Panc1 (cell line): Measurements from ENCODE around the gene CLDN9. TPM values are rescaled to one million over a fixed set of nuclear protein-coding genes. Genes with fewer than 3 reads are reported as not detected.

Experiments used
- ATAC-seq: fragments of 200-7000 bp; cut with Tn5 transposase; 2 replicates; pipeline ENCODE4 v1.9.1; 2020; ENCODE audit warnings: mild to moderate bottlenecking, moderate library complexity
- BruUV-seq: library from RNA; stranded (reverse); fragments of 400-500 nt; replicated peaks from 2 replicates; lab custom pipeline; 2021; lab: Mats Ljungman, UMichigan
- CTCF ChIA-PET: fragments of 300-600 bp; sonication (Branson Sonifier 250); formaldehyde crosslinking; loops from one replicate; lab custom pipeline; 2022; ENCODE audit warnings: antibody characterized with exemption; lab: Charles Lee
- POLR2A ChIA-PET: fragments of 300-600 bp; sonication (Branson Sonifier 250); formaldehyde crosslinking; loops from one replicate; lab custom pipeline; 2022; ENCODE audit warnings: antibody characterized with exemption; lab: Charles Lee
- DNase-seq: peaks from one replicate; pipeline ENCODE4 v3.0.0-alpha.2; 2010; ENCODE audit warnings: low read depth, low spot score
- H3K27ac ChIP-seq: 2 replicates; pipeline ENCODE4 v1.5.1; 2011; ENCODE audit warnings: mild to moderate bottlenecking, low read length, inconsistent platforms
- H3K27me3 ChIP-seq: fragments of 200-500 bp; sonication (Bioruptor generic); 2 replicates; pipeline ENCODE4 v1.6.0; 2014; ENCODE audit warnings: low read length, inconsistent platforms; ENCODE audit not compliant: control insufficient read depth, insufficient read depth
- H3K36me3 ChIP-seq: fragments of 200-500 bp; sonication (Bioruptor generic); 2 replicates; pipeline ENCODE4 v1.5.1; 2014; ENCODE audit warnings: inconsistent platforms, mild to moderate bottlenecking, low read length, moderate library complexity; ENCODE audit not compliant: control insufficient read depth, insufficient read depth
- H3K4me1 ChIP-seq: 2 replicates; pipeline ENCODE4 v1.5.1; 2011; ENCODE audit warnings: inconsistent platforms, mild to moderate bottlenecking, low read length, moderate library complexity; ENCODE audit not compliant: control insufficient read depth, insufficient read depth
- H3K4me3 ChIP-seq, 2 experiments: 2 replicates each; pipeline ENCODE4 v1.5.1; 2011 to 2012; ENCODE audit warnings: low read depth in 2 of 2, low read length in 2 of 2, mild to moderate bottlenecking in 2 of 2, inconsistent platforms in 1 of 2, moderate library complexity in 1 of 2
- H3K9me3 ChIP-seq: fragments of 200-500 bp; sonication (Bioruptor generic); 2 replicates; pipeline ENCODE4 v1.5.1; 2014; ENCODE audit warnings: low read depth, mild to moderate bottlenecking, inconsistent platforms, low read length, moderate library complexity; ENCODE audit not compliant: control insufficient read depth, insufficient read depth
- CTCF ChIP-seq: fragments of 450-650 bp; IDR thresholded peaks from 2 replicates; pipeline ENCODE4 v1.5.1; 2017; ENCODE audit warnings: mild to moderate bottlenecking
- POLR2AphosphoS5 ChIP-seq: IDR thresholded peaks from 2 replicates; pipeline ENCODE4 v1.6.1; 2012; ENCODE audit warnings: mild to moderate bottlenecking, low read depth, low read length, moderate library complexity
- REST ChIP-seq, 2 experiments: IDR thresholded peaks; 2 replicates each; pipeline ENCODE4 v1.6.1; 2011 to 2012; ENCODE audit warnings: low read depth in 2 of 2, control low read depth in 1 of 2, low read length in 1 of 2, mild to moderate bottlenecking in 1 of 2, moderate library complexity in 1 of 2; ENCODE audit not compliant: insufficient read depth in 1 of 2
- SIN3A ChIP-seq: IDR thresholded peaks from 2 replicates; pipeline ENCODE4 v1.6.1; 2012; ENCODE audit warnings: low read depth, mild to moderate bottlenecking, low read length, moderate library complexity, borderline replicate concordance; ENCODE audit not compliant: insufficient read depth
- TCF7L2 ChIP-seq: IDR thresholded peaks from 2 replicates; pipeline ENCODE4 v1.6.1; 2011; ENCODE audit warnings: mild to moderate bottlenecking, low read depth, low read length, inconsistent platforms
- in situ Hi-C: cut with HindIII; loops from 2 replicates; pipeline ENCODE4 v1.10.0; 2016; ENCODE audit warnings: low sequenced_read_pairs, low pct_unique_long_range_greater_than_20kb
- intact Hi-C: fragments of 100-400 bp; cut with micrococcal nuclease; formaldehyde crosslinking; loops from one replicate; pipeline ENCODE4 v1.10.0; 2022; ENCODE audit not compliant: unreplicated experiment
- total RNA-seq: library from RNA; stranded (reverse); gene quantifications from one replicate; pipeline ENCODE4 v1.2.1, GENCODE V29; 2021; ENCODE audit not compliant: unreplicated experiment

The CLDN9 gene
- total RNA-seq, 1 experiment from 2014 or later = 1.6 TPM

GRCh38 chr16:2981899-2982250 is 30.8 kb upstream of the CLDN9 start:
- Histone ChIP-seq H3K27ac (peak overlapping the region; percentile 96), H3K4me3 (peak overlapping the region in 1 of 2 experiments; percentile 70; a peak in 2 of 4 replicates), H3K27me3 (no peaks in the 10 kb centered on the region), H3K4me1 (peaks cover 36% of the 10 kb centered on the region), H3K36me3 (peaks cover 2% of the 10 kb centered on the region; the same call in 1 of the 2 replicates), H3K9me3 (no peaks in the 10 kb centered on the region)
- in situ Hi-C loops = no loop called here
- TSS peak; percentile 95 for BruUV-seq
- TF ChIP-seq SIN3A = no peak
- TF ChIP-seq CTCF = no peak
- no peak for TF ChIP-seq TCF7L2
- TF ChIP-seq REST (IDR thresholded peaks at IDR 0.05; ENCODE audit: insufficient read depth in 1 of 2, low read depth in 2 of 2, low read length in 1 of 2) = no peak
- TF ChIP-seq POLR2AphosphoS5 = no peak
- ATAC-seq (no peak), DNase-seq (no peak)
- POLR2A ChIA-PET = no interaction called here
- intact Hi-C loops = no loop called here
- CTCF ChIA-PET = no interaction called here

GRCh38 chr16:2982402-2982801 is 30.3 kb upstream of the CLDN9 start:
- TF ChIP-seq TCF7L2 (no peak), CTCF (no peak), POLR2AphosphoS5 (no peak), REST (IDR thresholded peaks at IDR 0.05; ENCODE audit: insufficient read depth in 1 of 2, low read depth in 2 of 2, low read length in 1 of 2) (no peak), SIN3A (no peak)
- Histone ChIP-seq H3K27ac (peak overlapping the region; percentile 96), H3K4me3 (no peak overlapping the region), H3K36me3 (peaks cover 2% of the 10 kb centered on the region; the same call in 1 of the 2 replicates), H3K9me3 (no peaks in the 10 kb centered on the region), H3K4me1 (peaks cover 30% of the 10 kb centered on the region), H3K27me3 (no peaks in the 10 kb centered on the region)
- ATAC-seq (no peak), DNase-seq (no peak)
- in situ Hi-C loops = no loop called here
- intact Hi-C loops = no loop called here
- no TSS peak for BruUV-seq
- ChIA-PET POLR2A (interaction anchor here (0.6 kb wide), 1 partner anchor 73 kb away, joined by 3 read pairs; no protein-coding TSS in a partner anchor), CTCF (no interaction called here)
